Measurements from ENCODE around the gene COL17A1.

COL17A1 gene

GRCh38 chr10:104036518-104037260, 49.0 kb downstream of the COL17A1 start:
- no peaks in the 10 kb centered on the region for H4K20me1 ChIP-seq (ENCODE audit: insufficient read depth)
- no peak overlapping the region for H3K9ac ChIP-seq
- H2AFZ ChIP-seq (ENCODE audit: low read depth), result no peak overlapping the region
- H3K36me3 ChIP-seq (ENCODE audit: insufficient read depth), result no peaks in the 10 kb centered on the region
- H3K27ac ChIP-seq, result no peak overlapping the region
- no peak overlapping the region for H3K4me2 ChIP-seq
- TF ChIP-seq CTCF (conservative IDR thresholded peaks at IDR 0.05; ENCODE audit: low read depth, low read length), result no peak
- H3K4me3 ChIP-seq (IDR thresholded peaks at IDR 0.05; ENCODE audit: insufficient read depth, low read depth, low read length), result no peak overlapping the region
- no peaks in the 10 kb centered on the region for H3K4me1 ChIP-seq (ENCODE audit: low read depth, poor library complexity, severe bottlenecking)
- H3K79me2 ChIP-seq (ENCODE audit: insufficient read depth, low read depth), result no peaks in the 10 kb centered on the region
- H3K27me3 ChIP-seq (ENCODE audit: insufficient read depth, low read depth), result no peaks in the 10 kb centered on the region

GRCh38 chr10:104036069-104036384, 49.7 kb downstream of the COL17A1 start:
- H3K79me2 ChIP-seq (ENCODE audit: insufficient read depth, low read depth), result no peaks in the 10 kb centered on the region
- H3K4me1 ChIP-seq (ENCODE audit: low read depth, poor library complexity, severe bottlenecking), result no peaks in the 10 kb centered on the region
- no peaks in the 10 kb centered on the region for H3K27me3 ChIP-seq (ENCODE audit: insufficient read depth, low read depth)
- no peak overlapping the region for H3K27ac ChIP-seq
- H3K36me3 ChIP-seq (ENCODE audit: insufficient read depth), result no peaks in the 10 kb centered on the region
- no peak overlapping the region for H3K9ac ChIP-seq
- no peak overlapping the region for H3K4me3 ChIP-seq (IDR thresholded peaks at IDR 0.05; ENCODE audit: insufficient read depth, low read depth, low read length)
- H4K20me1 ChIP-seq (ENCODE audit: insufficient read depth), result no peaks in the 10 kb centered on the region
- no peak for TF ChIP-seq CTCF (conservative IDR thresholded peaks at IDR 0.05; ENCODE audit: low read depth, low read length)
- H2AFZ ChIP-seq (ENCODE audit: low read depth), result no peak overlapping the region
- no peak overlapping the region for H3K4me2 ChIP-seq

GRCh38 chr10:104035194-104036068, 50.2 kb downstream of the COL17A1 start:
- no peak overlapping the region for H2AFZ ChIP-seq (ENCODE audit: low read depth)
- no peak overlapping the region for H3K4me2 ChIP-seq
- H3K27ac ChIP-seq, result no peak overlapping the region
- no peaks in the 10 kb centered on the region for H3K27me3 ChIP-seq (ENCODE audit: insufficient read depth, low read depth)
- no peaks in the 10 kb centered on the region for H3K36me3 ChIP-seq (ENCODE audit: insufficient read depth)
- no peaks in the 10 kb centered on the region for H3K4me1 ChIP-seq (ENCODE audit: low read depth, poor library complexity, severe bottlenecking)
- no peaks in the 10 kb centered on the region for H4K20me1 ChIP-seq (ENCODE audit: insufficient read depth)
- no peak for TF ChIP-seq CTCF (conservative IDR thresholded peaks at IDR 0.05; ENCODE audit: low read depth, low read length)
- H3K4me3 ChIP-seq (IDR thresholded peaks at IDR 0.05; ENCODE audit: insufficient read depth, low read depth, low read length), result no peak overlapping the region
- no peaks in the 10 kb centered on the region for H3K79me2 ChIP-seq (ENCODE audit: insufficient read depth, low read depth)
- H3K9ac ChIP-seq, result no peak overlapping the region

GRCh38 chr10:104034401-104035193, 51.1 kb downstream of the COL17A1 start:
- Histone ChIP-seq H4K20me1 (ENCODE audit: insufficient read depth) (no peaks in the 10 kb centered on the region), H3K9ac (no peak overlapping the region), H3K4me3 (IDR thresholded peaks at IDR 0.05; ENCODE audit: insufficient read depth, low read depth, low read length) (no peak overlapping the region), H3K27me3 (ENCODE audit: insufficient read depth, low read depth) (no peaks in the 10 kb centered on the region), H3K36me3 (ENCODE audit: insufficient read depth) (no peaks in the 10 kb centered on the region), H3K27ac (no peak overlapping the region), H3K4me1 (ENCODE audit: low read depth, poor library complexity, severe bottlenecking) (no peaks in the 10 kb centered on the region), H2AFZ (ENCODE audit: low read depth) (no peak overlapping the region), H3K4me2 (no peak overlapping the region), H3K79me2 (ENCODE audit: insufficient read depth, low read depth) (no peaks in the 10 kb centered on the region)
- TF ChIP-seq CTCF (conservative IDR thresholded peaks at IDR 0.05; ENCODE audit: low read depth, low read length), result no peak

All from KMS-11 (cell line).